NK-92 (cell line): Measurements from ENCODE around the gene TWIST2.

Experiments
- DNase-seq: peaks from one replicate; lab custom pipeline; 2025; ENCODE audit not compliant: unreplicated experiment; lab: John Stamatoyannopoulos, UW

Gene TWIST2

GRCh38 chr2:238949710-238950345 lies 101.9 kb downstream of the TWIST2 start:
- no peak for DNase-seq

DNA sequence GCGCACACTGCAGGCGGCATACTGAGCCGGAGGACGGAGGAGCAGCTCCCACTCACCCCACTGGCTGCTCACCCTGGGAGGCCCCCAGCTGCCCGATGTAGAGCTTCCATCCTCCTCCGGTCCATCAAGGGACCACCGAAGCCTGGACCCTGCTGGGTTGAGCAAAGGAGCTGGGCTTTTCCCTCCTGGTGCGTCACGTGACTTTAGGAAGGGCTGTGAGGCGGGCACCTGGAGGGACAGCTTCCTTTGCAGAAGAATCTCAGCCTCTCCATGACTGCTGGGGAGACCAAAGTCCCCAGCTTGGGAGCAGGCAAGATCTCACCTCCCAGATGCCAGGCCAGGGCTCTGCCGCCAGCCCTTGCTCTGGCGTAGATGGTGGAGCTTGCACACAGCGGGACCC lies 102.7 kb downstream of the TWIST2 start:
- no peak for DNase-seq

DNA sequence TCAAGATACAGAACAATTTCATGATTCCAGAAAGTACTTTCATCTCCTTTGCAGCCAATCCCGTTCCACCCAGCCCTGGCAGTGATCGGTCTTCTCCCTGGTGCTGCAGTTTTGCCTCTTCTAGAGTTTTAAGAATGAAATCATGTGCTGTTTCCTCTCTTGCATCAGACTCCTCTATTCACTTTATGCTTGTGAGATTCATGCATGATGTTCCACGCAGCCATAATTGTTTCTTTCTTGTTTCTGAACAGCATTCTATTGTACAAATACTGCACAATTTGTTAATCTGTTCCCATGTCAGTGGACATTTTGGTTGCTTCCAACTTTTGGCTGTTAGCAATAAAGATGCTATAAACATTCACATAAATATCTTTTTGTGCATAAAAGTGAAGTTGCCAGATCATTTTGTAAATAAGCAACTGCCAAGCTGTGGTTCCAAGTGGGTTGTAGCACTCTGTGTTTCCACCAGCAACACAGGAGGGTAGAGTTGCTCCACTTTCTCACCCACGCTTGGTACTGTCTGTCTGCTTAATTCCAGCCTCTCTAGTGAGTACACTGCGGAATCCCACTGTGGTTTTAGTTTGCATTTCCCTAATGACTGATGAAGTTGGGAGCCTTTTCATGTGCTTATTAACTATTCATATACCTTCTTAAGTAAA lies 104.5 kb downstream of the TWIST2 start:
- DNase-seq = no peak

DNA sequence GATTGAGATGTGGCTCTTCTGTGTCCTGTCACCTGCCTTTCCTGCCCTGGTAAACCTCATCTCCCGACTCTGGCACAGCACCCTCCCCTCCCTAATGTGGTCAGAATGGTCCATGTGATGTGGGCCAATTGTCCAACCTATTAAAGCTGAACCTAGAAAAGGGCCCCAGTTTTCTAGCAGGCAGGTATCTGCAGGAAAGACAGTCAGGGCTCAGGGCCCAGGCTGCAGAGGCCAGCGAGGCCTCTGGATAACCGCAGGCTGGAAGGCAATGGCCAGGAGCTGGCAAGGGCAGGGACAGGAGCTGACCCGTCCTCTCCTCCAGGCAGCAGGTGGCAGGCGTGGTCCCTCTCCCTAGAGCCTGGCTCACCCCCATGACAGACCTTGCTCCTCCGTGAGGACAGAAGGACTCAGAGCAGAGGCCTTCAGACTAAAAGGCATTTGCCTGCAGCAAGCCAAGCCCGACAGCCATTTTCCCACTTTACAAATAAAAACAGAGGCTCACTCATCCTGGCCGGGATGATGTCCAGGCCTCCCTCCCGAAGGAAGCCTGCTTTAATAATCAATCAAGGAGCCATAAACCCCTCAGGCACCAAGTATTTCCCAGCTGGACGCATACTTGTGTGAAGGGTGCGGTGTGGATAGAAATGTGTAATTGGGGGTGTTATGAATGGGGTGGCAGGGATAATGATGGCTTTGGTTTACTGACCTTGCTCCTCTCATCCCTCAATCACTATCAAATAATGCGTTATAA lies 107.1 kb downstream of the TWIST2 start:
- DNase-seq = no peak

GRCh38 chr2:238955648-238956531 lies 108.0 kb downstream of the TWIST2 start:
- no peak for DNase-seq

DNA sequence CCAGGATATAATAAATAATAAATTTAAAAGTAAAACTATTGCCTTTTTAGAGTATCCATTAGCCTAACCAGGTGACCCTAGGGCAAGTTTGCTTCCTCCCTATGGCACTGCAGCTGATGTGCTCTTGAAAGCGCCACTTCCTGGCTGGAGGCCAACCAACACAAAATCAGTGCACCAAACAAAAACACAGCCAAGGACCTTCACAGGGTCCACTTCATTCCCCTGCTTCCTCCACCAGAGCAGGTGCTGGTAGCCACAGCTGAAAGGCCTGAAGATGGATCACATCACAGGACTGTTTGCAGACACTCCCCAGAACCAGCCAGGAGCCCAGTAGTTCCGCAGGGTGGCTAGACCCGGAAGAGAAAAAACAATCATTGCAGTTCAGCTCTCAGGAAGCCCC lies 108.8 kb downstream of the TWIST2 start:
- DNase-seq = no peak
